ENCODE measurements around the gene NCKIPSD.

DNA sequence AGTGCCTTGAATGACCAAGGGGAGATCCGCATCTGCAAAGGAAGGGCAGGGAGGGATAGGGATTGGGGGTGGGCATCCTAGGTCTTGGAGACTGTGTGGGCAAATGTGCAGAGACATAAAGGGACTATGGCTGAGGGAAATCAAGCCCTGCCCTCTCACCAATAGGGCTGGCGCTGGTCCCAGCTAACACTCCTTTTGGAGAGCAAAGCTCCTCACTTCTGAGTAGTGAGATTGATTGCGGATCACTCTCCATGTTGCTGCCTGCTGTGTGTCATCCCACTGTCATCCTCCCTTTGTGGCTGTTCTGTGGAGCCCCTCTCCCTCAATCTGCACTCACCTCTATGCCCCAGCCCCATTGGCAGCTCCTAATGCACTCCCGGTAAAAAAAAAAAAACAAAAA lies 20.8 kb downstream of the NCKIPSD start:
- TF ChIP-seq, protein P1, sequence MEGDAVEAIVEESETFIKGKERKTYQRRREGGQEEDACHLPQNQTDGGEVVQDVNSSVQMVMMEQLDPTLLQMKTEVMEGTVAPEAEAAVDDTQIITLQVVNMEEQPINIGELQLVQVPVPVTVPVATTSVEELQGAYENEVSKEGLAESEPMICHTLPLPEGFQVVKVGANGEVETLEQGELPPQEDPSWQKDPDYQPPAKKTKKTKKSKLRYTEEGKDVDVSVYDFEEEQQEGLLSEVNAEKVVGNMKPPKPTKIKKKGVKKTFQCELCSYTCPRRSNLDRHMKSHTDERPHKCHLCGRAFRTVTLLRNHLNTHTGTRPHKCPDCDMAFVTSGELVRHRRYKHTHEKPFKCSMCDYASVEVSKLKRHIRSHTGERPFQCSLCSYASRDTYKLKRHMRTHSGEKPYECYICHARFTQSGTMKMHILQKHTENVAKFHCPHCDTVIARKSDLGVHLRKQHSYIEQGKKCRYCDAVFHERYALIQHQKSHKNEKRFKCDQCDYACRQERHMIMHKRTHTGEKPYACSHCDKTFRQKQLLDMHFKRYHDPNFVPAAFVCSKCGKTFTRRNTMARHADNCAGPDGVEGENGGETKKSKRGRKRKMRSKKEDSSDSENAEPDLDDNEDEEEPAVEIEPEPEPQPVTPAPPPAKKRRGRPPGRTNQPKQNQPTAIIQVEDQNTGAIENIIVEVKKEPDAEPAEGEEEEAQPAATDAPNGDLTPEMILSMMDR (IDR thresholded peaks at IDR 0.05), result no peak
- no peak for TF ChIP-seq POLR2A (IDR thresholded peaks at IDR 0.05)

Measured in thyroid gland (tissue), 4 donors.